GM19023 (cell line): ENCODE measurements around the gene ALKBH1.
"Not testable (repeated sequence)": the region's sequence is repeated elsewhere in the genome, so short reads cannot be mapped to it uniquely, and the experiment has no call there.

ENCODE experiments used
- ATAC-seq: cut with Tn5 transposase; IDR thresholded peaks from one replicate; pipeline ENCODE4 v1.9.1; 2021; ENCODE audit warnings: mild to moderate bottlenecking, moderate library complexity; ENCODE audit not compliant: unreplicated experiment

The ALKBH1 gene

GRCh38 chr14:77707724-77708408 is at the start of gene ALKBH1, which contains the start of gene SLIRP:
TSS of gene ALKBH1 (minus strand) at chr14:77708023. CDS start at chr14:77708004, 19 bp downstream.
TSS of gene SLIRP (plus strand) at chr14:77708103. CDS start at chr14:77708112, 9 bp downstream.
- peak; percentile 96 for ATAC-seq

- no peak for ATAC-seq
Measured at GRCh38 chr14:77752799-77753516, 45.1 kb upstream of the ALKBH1 start.

- no peak for ATAC-seq
Measured at GRCh38 chr14:77752266-77752665, 44.4 kb upstream of the ALKBH1 start.

GRCh38 chr14:77747425-77747824 is 39.6 kb upstream of the ALKBH1 start:
- not testable (repeated sequence) for ATAC-seq

GRCh38 chr14:77746064-77746702 is 38.4 kb upstream of the ALKBH1 start:
- no peak for ATAC-seq

- no peak for ATAC-seq
Measured at GRCh38 chr14:77741438-77741837, 33.6 kb upstream of the ALKBH1 start.

- ATAC-seq: no peak
Measured at GRCh38 chr14:77738559-77739250, 30.9 kb upstream of the ALKBH1 start.

GRCh38 chr14:77730976-77731497 is 23.2 kb upstream of the ALKBH1 start:
- ATAC-seq: no peak

GRCh38 chr14:77722301-77722700 is 14.5 kb upstream of the ALKBH1 start:
- no peak for ATAC-seq

GRCh38 chr14:77721437-77721836 is 13.6 kb upstream of the ALKBH1 start:
- ATAC-seq: no peak

GRCh38 chr14:77717608-77718305 is 9.9 kb upstream of the ALKBH1 start:
- ATAC-seq: no peak

- ATAC-seq: no peak
Measured at GRCh38 chr14:77714926-77715325, 7.1 kb upstream of the ALKBH1 start.

- no peak for ATAC-seq
Measured at GRCh38 chr14:77710364-77710763, 2.5 kb upstream of the ALKBH1 start.

- ATAC-seq: no peak
Measured at GRCh38 chr14:77709412-77709811, 1.6 kb upstream of the ALKBH1 start.

- no peak for ATAC-seq
Measured at GRCh38 chr14:77708749-77709148, 926 bp upstream of the ALKBH1 start.

GRCh38 chr14:77707355-77707723 is 484 bp downstream of the ALKBH1 start:
- peak; percentile 34 for ATAC-seq

GRCh38 chr14:77691259-77691658 is 16.6 kb downstream of the ALKBH1 start:
- ATAC-seq: no peak

GRCh38 chr14:77682158-77682553 is 25.7 kb downstream of the ALKBH1 start:
- no peak for ATAC-seq

GRCh38 chr14:77681196-77682157 is 26.3 kb downstream of the ALKBH1 start:
- ATAC-seq: no peak
